HEK293T (cell line): ENCODE results near the gene CIITA.

Source experiments
- CTCF ChIA-PET: fragments of 350-600 bp; formaldehyde crosslinking; extraction: SDS; loops from one replicate; lab custom pipeline; 2021; ENCODE audit warnings: antibody characterized with exemption, inconsistent platforms; lab: Yijun Ruan, JAX
- POLR2A ChIA-PET: fragments of 350-600 bp; formaldehyde crosslinking; extraction: SDS; loops from one replicate; lab custom pipeline; 2020; ENCODE audit warnings: antibody characterized with exemption, inconsistent platforms; lab: Yijun Ruan, JAX
- DNase-seq: peaks from one replicate; pipeline ENCODE4 v3.0.0; 2012; ENCODE audit warnings: mixed read lengths; ENCODE audit errors: extremely low spot score
- ARNT ChIP-seq: fragments of 450-650 bp; IDR thresholded peaks from 2 replicates; pipeline ENCODE4 v1.6.1; 2017; ENCODE audit warnings: mild to moderate bottlenecking
- BHLHE40 ChIP-seq: fragments of 450-650 bp; IDR thresholded peaks from 2 replicates; pipeline ENCODE4 v1.6.1; 2016; ENCODE audit warnings: mild to moderate bottlenecking, moderate library complexity, borderline replicate concordance
- CTBP1 ChIP-seq: fragments of 450-650 bp; IDR thresholded peaks from 2 replicates; pipeline ENCODE4 v1.6.1; 2016; ENCODE audit warnings: borderline replicate concordance
- ELF4 ChIP-seq: fragments of 450-650 bp; IDR thresholded peaks from 2 replicates; pipeline ENCODE4 v1.6.1; 2017; ENCODE audit warnings: antibody characterized with exemption
- FOXA1 ChIP-seq: fragments of 450-650 bp; IDR thresholded peaks from 2 replicates; pipeline ENCODE4 v1.6.1; 2016; ENCODE audit warnings: mild to moderate bottlenecking
- FOXK2 ChIP-seq: fragments of 450-650 bp; IDR thresholded peaks from 2 replicates; pipeline ENCODE4 v1.6.1; 2016; ENCODE audit warnings: mild to moderate bottlenecking
- FOXM1 ChIP-seq: fragments of 450-650 bp; IDR thresholded peaks from 2 replicates; pipeline ENCODE4 v1.6.1; 2017; ENCODE audit warnings: mild to moderate bottlenecking, borderline replicate concordance
- HDGF ChIP-seq: fragments of 450-650 bp; IDR thresholded peaks from 2 replicates; pipeline ENCODE4 v1.6.1; 2017; ENCODE audit warnings: antibody characterized with exemption, borderline replicate concordance
- L3MBTL2 ChIP-seq: fragments of 450-650 bp; conservative IDR thresholded peaks from 2 replicates; pipeline ENCODE4 v1.6.1; 2016; ENCODE audit warnings: mild to moderate bottlenecking
- LEF1 ChIP-seq: fragments of 450-650 bp; IDR thresholded peaks from 2 replicates; pipeline ENCODE4 v1.6.1; 2017; ENCODE audit warnings: mild to moderate bottlenecking, borderline replicate concordance
- NFRKB ChIP-seq: fragments of 450-650 bp; IDR thresholded peaks from 2 replicates; pipeline ENCODE4 v1.6.1; 2016; ENCODE audit warnings: mild to moderate bottlenecking, moderate library complexity
- SP1 ChIP-seq: fragments of 450-650 bp; IDR thresholded peaks from 2 replicates; pipeline ENCODE4 v1.6.1; 2017
- SUZ12 ChIP-seq: fragments of 450-650 bp; IDR thresholded peaks from 2 replicates; pipeline ENCODE4 v1.6.1; 2016; ENCODE audit warnings: mild to moderate bottlenecking
- TARDBP ChIP-seq: fragments of 450-650 bp; IDR thresholded peaks from 2 replicates; pipeline ENCODE4 v1.6.1; 2016
- ZNF384 ChIP-seq: fragments of 450-650 bp; IDR thresholded peaks from 2 replicates; pipeline ENCODE4 v1.6.1; 2016
- TF ChIP-seq, protein P1 (sequence below): fragments of 450-650 bp; IDR thresholded peaks from 2 replicates; pipeline ENCODE4 v1.6.1; 2016

The CIITA gene

GRCh38 chr16:10833271-10833670 is 43.7 kb upstream of the CIITA start:
- TF ChIP-seq SP1: no peak
- TF ChIP-seq FOXA1: no peak
- no peak for TF ChIP-seq ELF4
- no peak for TF ChIP-seq SUZ12
- no peak for TF ChIP-seq BHLHE40
- no peak for TF ChIP-seq ZNF384
- no peak for TF ChIP-seq FOXM1
- TF ChIP-seq NFRKB: no peak
- TF ChIP-seq LEF1: no peak
- TF ChIP-seq, protein P1, sequence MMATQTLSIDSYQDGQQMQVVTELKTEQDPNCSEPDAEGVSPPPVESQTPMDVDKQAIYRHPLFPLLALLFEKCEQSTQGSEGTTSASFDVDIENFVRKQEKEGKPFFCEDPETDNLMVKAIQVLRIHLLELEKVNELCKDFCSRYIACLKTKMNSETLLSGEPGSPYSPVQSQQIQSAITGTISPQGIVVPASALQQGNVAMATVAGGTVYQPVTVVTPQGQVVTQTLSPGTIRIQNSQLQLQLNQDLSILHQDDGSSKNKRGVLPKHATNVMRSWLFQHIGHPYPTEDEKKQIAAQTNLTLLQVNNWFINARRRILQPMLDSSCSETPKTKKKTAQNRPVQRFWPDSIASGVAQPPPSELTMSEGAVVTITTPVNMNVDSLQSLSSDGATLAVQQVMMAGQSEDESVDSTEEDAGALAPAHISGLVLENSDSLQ: no peak
- no peak for TF ChIP-seq FOXK2
- no peak for TF ChIP-seq TARDBP
- no peak for TF ChIP-seq CTBP1
- no peak for DNase-seq
- POLR2A ChIA-PET: no interaction called here
- CTCF ChIA-PET: interaction anchor here (0.5 kb wide), 1 partner anchor 628 kb away, joined by 3 read pairs; no protein-coding TSS in a partner anchor

DNA sequence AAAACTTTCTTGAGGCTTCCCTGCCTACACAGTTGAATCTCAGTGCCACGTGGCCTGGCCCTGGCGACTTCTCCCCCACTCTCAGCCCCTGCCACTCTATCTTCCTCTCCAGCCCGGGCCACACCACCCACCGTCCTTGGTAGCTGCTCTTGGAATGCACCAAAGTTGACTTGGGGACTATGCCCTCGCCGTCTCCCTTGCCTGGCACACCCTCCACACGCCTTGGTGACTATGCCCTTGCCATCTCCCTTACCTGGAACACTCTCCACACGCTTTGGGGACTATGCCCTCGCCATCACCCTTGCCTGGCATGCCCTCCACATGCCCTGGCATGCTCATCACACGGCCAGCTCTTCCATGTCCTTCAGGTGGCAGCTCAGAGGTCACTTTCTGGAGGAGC is 42.9 kb upstream of the CIITA start:
- TF ChIP-seq ELF4: no peak
- TF ChIP-seq ARNT: no peak
- no peak for TF ChIP-seq SP1
- TF ChIP-seq LEF1: no peak
- TF ChIP-seq, protein P1: no peak
- TF ChIP-seq L3MBTL2: no peak
- no peak for TF ChIP-seq CTBP1
- no peak for TF ChIP-seq BHLHE40
- no peak for TF ChIP-seq SUZ12
- no peak for TF ChIP-seq HDGF
- TF ChIP-seq TARDBP: no peak
- no peak for TF ChIP-seq FOXM1
- TF ChIP-seq FOXK2: no peak
- TF ChIP-seq FOXA1: no peak
- no peak for TF ChIP-seq NFRKB
- TF ChIP-seq ZNF384: no peak
- ChIA-PET POLR2A (no interaction called here), CTCF (interaction anchor here (0.5 kb wide), 1 partner anchor 974 kb away, joined by 4 read pairs; no protein-coding TSS in a partner anchor)
- no peak for DNase-seq

GRCh38 chr16:10834766-10835165 is 42.2 kb upstream of the CIITA start:
- ChIA-PET POLR2A (no interaction called here), CTCF (interaction anchor here (0.5 kb wide), 1 partner anchor 973 kb away, joined by 4 read pairs; no protein-coding TSS in a partner anchor)
- no peak for TF ChIP-seq ARNT
- TF ChIP-seq LEF1: no peak
- TF ChIP-seq BHLHE40: no peak
- TF ChIP-seq, protein P1: no peak
- TF ChIP-seq L3MBTL2: no peak
- TF ChIP-seq CTBP1: no peak
- TF ChIP-seq ELF4: no peak
- no peak for TF ChIP-seq ZNF384
- TF ChIP-seq FOXK2: no peak
- no peak for TF ChIP-seq FOXA1
- TF ChIP-seq FOXM1: no peak
- TF ChIP-seq SP1: no peak
- no peak for TF ChIP-seq HDGF
- TF ChIP-seq NFRKB: no peak
- TF ChIP-seq TARDBP: no peak
- TF ChIP-seq SUZ12: no peak
- no peak for DNase-seq

DNA sequence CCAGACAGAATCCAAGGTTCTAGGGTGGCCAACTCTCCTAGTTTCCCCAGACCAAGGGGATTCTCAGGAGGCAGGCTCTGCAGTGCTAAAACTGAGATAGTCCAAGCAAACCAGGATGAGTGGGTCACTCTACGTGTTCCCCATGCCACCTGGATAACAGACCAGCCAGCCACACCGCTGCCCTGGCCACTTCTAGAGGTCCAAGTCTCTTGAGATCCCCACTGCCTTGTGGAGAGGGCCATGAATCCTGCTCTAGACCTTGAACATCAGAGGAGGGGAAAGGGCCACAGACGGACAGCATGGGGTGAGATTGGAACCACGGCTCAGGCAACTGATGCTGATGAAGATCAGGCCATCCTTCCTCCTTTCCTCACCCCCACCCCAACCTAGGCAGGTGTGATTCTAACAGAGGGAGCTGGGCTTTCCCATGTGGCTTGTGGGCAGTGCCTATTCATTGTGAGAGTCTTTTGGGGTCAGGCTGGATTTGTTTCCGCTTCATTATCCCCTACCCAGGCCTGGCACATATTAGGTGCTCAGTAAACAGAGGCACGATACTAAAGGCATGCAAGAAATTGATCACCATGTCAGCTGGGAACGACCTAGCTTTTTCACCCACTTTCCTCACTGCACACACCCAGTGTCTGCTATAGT is 41.6 kb upstream of the CIITA start:
- DNase-seq: no peak
- ChIA-PET POLR2A (no interaction called here), CTCF (no interaction called here)
- TF ChIP-seq FOXK2 (no peak), LEF1 (no peak), CTBP1 (no peak), HDGF (no peak), FOXM1 (no peak), SUZ12 (no peak), ZNF384 (no peak), NFRKB (no peak)

DNA sequence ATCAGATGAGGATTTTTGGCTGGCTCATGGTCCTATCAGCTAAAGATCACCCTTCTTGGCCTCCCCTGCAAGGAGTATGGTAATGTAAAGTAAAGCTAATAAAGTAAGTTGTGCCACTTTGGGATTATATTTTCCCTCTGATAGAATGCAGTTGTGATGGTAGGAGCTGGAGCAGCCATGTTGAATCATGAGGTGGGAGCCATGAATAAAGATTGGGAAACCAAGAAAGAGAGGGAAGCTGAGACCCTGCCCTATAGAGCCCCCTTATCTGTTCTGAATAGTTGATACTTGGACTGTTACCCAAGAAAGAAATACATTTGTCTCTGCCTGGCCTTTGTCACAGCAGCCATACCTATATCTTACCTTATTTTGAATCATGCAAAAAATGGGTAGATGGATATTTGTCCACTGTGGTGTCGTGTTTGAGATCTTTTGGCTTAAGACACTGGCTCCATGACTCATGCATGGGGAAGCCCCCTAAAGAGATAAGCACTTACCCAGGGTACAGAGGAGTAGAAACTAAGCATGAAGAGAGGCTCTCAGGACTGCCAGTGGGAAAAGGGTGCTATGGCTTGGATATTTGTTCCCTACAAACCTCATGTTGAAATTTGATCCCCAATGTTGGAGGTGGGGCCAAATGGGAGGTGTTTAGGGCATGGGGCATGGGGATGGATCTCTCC is 40.7 kb upstream of the CIITA start:
- TF ChIP-seq FOXK2: no peak
- no peak for TF ChIP-seq ELF4
- no peak for TF ChIP-seq TARDBP
- no peak for TF ChIP-seq FOXA1
- no peak for TF ChIP-seq HDGF
- no peak for TF ChIP-seq FOXM1
- no peak for TF ChIP-seq L3MBTL2
- TF ChIP-seq BHLHE40: no peak
- no peak for TF ChIP-seq NFRKB
- TF ChIP-seq, protein P1: no peak
- TF ChIP-seq ARNT: no peak
- no peak for TF ChIP-seq CTBP1
- TF ChIP-seq SUZ12: no peak
- POLR2A ChIA-PET: no interaction called here
- no peak for DNase-seq
- CTCF ChIA-PET: interaction anchor here (0.6 kb wide), 1 partner anchor 1826 kb away, joined by 3 read pairs; no protein-coding TSS in a partner anchor
